K562 (cell line): Measurements from ENCODE around the gene PBX2. TPM values are rescaled to one million over a fixed set of nuclear protein-coding genes. Genes with fewer than 3 reads are reported as not detected.
A peak's percentile ranks its signal among the peaks of the same experiment; 100 is the strongest.

Experiments used
- BRF1 ChIP-seq: IDR thresholded peaks from 3 replicates; pipeline ENCODE4 v1.6.1; 2011; ENCODE audit warnings: borderline replicate concordance, mild to moderate bottlenecking; ENCODE audit not compliant: insufficient read length; ENCODE audit errors: extremely low read depth
- CUX1 ChIP-seq: fragments of 200-800 bp; sonication (Bioruptor generic); IDR thresholded peaks from 2 replicates; pipeline ENCODE4 v1.6.1; 2016; ENCODE audit warnings: missing genetic modification characterization, missing compliant biosample characterization
- MGA ChIP-seq: fragments of 450-650 bp; IDR thresholded peaks from 2 replicates; pipeline ENCODE4 v1.6.1; 2016; ENCODE audit warnings: mild to moderate bottlenecking, moderate library complexity
- MYNN ChIP-seq, 2 experiments: sonication (generic); formaldehyde crosslinking in 1 of 2; IDR thresholded peaks; 2 replicates each; pipeline versions ENCODE4 v1.5.0 to v1.6.1; 2016 to 2020; ENCODE audit warnings: antibody characterized with exemption in 1 of 2, missing genetic modification reagents in 1 of 2
- NCOA2 ChIP-seq, 2 experiments: fragments of 450-650 bp; IDR thresholded peaks; 2 replicates each; pipeline ENCODE4 v1.6.1; 2018; ENCODE audit warnings: mild to moderate bottlenecking in 2 of 2, moderate library complexity in 1 of 2; ENCODE audit not compliant: partially characterized antibody in 2 of 2
- SIX5 ChIP-seq, 2 experiments: IDR thresholded peaks; 2 replicates each; pipeline ENCODE4 v1.6.1; 2011; ENCODE audit warnings: low read length in 2 of 2, borderline replicate concordance in 1 of 2, low read depth in 1 of 2, mild to moderate bottlenecking in 1 of 2, moderate library complexity in 1 of 2; ENCODE audit not compliant: insufficient read depth in 1 of 2
- SMARCA4 ChIP-seq: fragments of 450-650 bp; IDR thresholded peaks from 2 replicates; pipeline ENCODE4 v1.6.1; 2016
- TCF3 ChIP-seq: sonication (generic); formaldehyde crosslinking; IDR thresholded peaks from 2 replicates; pipeline ENCODE4 v1.4.0; 2020; ENCODE audit warnings: mild to moderate bottlenecking, missing genetic modification reagents
- TRIM24 ChIP-seq, 2 experiments: fragments of 450-650 bp; IDR thresholded peaks; 2 replicates each; pipeline ENCODE4 v1.6.1; 2016
- polyA plus RNA-seq, 8 experiments: library from polyadenylated mRNA; depleted of rRNA in 4 of 8; stranded (reverse) in 5 of 8; unstranded in 3 of 8; fragments of >200 nt; fragmentation: Nextera tagmentation in 2 of 8; fragmentation: Illumina TruSeq in 1 of 8; extraction: Ambion mirVana in 2 of 8; extraction: Trizol in 1 of 8; gene quantifications; 2 replicates each; pipeline versions ENCODE4 v1.2.1 to v1.2.3, GENCODE V29; 2011 to 2014; ENCODE audit warnings: inconsistent platforms in 1 of 8, missing spikeins in 1 of 8
- total RNA-seq, 7 experiments: library from RNA; depleted of rRNA in 6 of 7; stranded (reverse); fragments of >200 nt in 6 of 7; fragmentation: Illumina TruSeq in 2 of 7; extraction: Trizol in 2 of 7; gene quantifications; 2 replicates each; pipeline versions ENCODE4 v1.2.1 to v1.2.3, GENCODE V29; 2011 to 2021; ENCODE audit warnings: low replicate concordance in 1 of 7

The PBX2 gene
- total and polyA plus RNA-seq, 9 of the 15 experiments (the other 6 are each of a cell fraction or from before 2014, with no cell fraction given) = 1.9 to 134 (median 62.5) TPM

GRCh38 chr6:32168807-32169591 lies 21.0 kb downstream of the PBX2 start (continued):
- no peak for TF ChIP-seq MGA
- peak in 1 of 2 experiments; percentile 42; a peak in 1 of 4 replicates for TF ChIP-seq TRIM24 (IDR thresholded peaks at IDR 0.05)
- TF ChIP-seq MYNN (IDR thresholded peaks at IDR 0.05) = peak; percentile 61; the same call in 1 of the 2 replicates
- no peak for TF ChIP-seq MYNN (CRISPR knock-in tag; IDR thresholded peaks at IDR 0.05)
- peak; percentile 76 for TF ChIP-seq SMARCA4
- no peak for TF ChIP-seq BRF1
- TF ChIP-seq NCOA2 (IDR thresholded peaks at IDR 0.05; ENCODE audit: partially characterized antibody in 2 of 2) = no peak
- TF ChIP-seq SIX5 (IDR thresholded peaks at IDR 0.05; ENCODE audit: borderline replicate concordance in 1 of 2, insufficient read depth in 1 of 2, low read depth in 1 of 2, low read length in 2 of 2) = no peak
- TF ChIP-seq CUX1 (CRISPR knock-in tag) = 0 out of 2 replicates have a peak, but pooled peaks have one; percentile 42
- TF ChIP-seq TCF3 = peak; percentile 34
